AG09309 (cell line): Measurements from ENCODE around the gene SLCO3A1.

Experiments
- DNase-seq: peaks from one replicate; pipeline ENCODE4 v3.0.0-alpha.2; 2010; ENCODE audit warnings: low read depth
- H3K4me3 ChIP-seq: 2 replicates; pipeline ENCODE4 v1.5.1; 2011; ENCODE audit warnings: mild to moderate bottlenecking, low read depth, low read length, moderate library complexity; ENCODE audit not compliant: control insufficient read depth
- CTCF ChIP-seq: IDR thresholded peaks from 2 replicates; pipeline ENCODE4 v1.5.1; 2011; ENCODE audit warnings: mild to moderate bottlenecking, low read depth, low read length, inconsistent platforms; ENCODE audit not compliant: insufficient read depth, control insufficient read depth; ENCODE audit errors: missing control alignments

Gene SLCO3A1

GRCh38 chr15:92164327-92165000, 311.0 kb downstream of the SLCO3A1 start:
- no peak overlapping the region for H3K4me3 ChIP-seq
- peak; percentile 75 for DNase-seq
- no peak for TF ChIP-seq CTCF

GRCh38 chr15:92165001-92165346, 311.5 kb downstream of the SLCO3A1 start:
- H3K4me3 ChIP-seq, result no peak overlapping the region
- DNase-seq, result no peak
- no peak for TF ChIP-seq CTCF

GRCh38 chr15:92166029-92166428, 312.5 kb downstream of the SLCO3A1 start:
- H3K4me3 ChIP-seq, result no peak overlapping the region
- no peak for DNase-seq
- no peak for TF ChIP-seq CTCF

- DNase-seq, result no peak
- TF ChIP-seq CTCF, result no peak
- H3K4me3 ChIP-seq, result no peak overlapping the region
Observed at GRCh38 chr15:92166751-92167405, 313.4 kb downstream of the SLCO3A1 start.

- H3K4me3 ChIP-seq, result no peak overlapping the region
- DNase-seq, result no peak
- TF ChIP-seq CTCF, result no peak
Observed at GRCh38 chr15:92167451-92167850, 313.9 kb downstream of the SLCO3A1 start.

GRCh38 chr15:92168066-92168683, 314.7 kb downstream of the SLCO3A1 start:
- TF ChIP-seq CTCF, result no peak
- DNase-seq, result no peak
- no peak overlapping the region for H3K4me3 ChIP-seq
